GM19438 (cell line): ENCODE measurements around the gene STAM.

Source experiments
- ATAC-seq: cut with Tn5 transposase; IDR thresholded peaks from one replicate; pipeline ENCODE4 v1.9.1; 2021; ENCODE audit warnings: low read depth; ENCODE audit not compliant: unreplicated experiment

Gene STAM

DNA sequence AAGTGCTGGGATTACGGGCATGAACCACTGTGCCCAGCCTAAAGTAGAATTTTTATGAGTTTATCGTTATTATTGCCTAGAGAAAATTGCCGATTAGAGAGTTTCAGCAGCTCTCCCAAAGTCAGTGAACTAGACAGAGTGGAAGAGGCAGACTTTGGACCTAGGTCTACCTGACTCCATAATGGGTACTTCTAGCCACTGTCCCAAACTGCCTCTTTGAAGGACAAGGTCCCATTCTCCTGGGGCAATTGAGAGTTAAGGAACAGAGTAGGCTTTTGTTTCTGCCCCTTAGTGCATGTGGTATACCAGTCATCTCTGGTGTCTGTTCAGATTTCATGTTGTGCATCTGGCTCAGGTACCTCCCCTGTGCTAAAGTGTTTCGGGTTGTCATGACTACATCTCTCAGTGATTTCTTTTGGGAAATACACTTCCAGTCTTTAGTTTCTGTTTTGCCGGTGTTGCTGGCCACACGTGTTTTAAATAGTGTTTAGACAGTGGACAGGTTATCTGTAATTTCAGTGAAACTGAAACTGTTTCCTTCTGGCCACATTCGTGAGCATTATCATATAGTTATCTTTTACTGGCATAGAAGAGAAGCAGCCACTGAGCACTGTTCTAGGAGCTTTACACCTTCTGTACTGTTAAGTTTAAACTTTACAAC, 112.7 kb downstream of the STAM start:
- ATAC-seq, result peak; percentile 97

- no peak for ATAC-seq
These were observed 114.2 kb downstream of the STAM start for GRCh38 chr10:17758200-17758599.

- ATAC-seq, result no peak
These were observed 114.9 kb downstream of the STAM start for GRCh38 chr10:17758896-17759295.

DNA sequence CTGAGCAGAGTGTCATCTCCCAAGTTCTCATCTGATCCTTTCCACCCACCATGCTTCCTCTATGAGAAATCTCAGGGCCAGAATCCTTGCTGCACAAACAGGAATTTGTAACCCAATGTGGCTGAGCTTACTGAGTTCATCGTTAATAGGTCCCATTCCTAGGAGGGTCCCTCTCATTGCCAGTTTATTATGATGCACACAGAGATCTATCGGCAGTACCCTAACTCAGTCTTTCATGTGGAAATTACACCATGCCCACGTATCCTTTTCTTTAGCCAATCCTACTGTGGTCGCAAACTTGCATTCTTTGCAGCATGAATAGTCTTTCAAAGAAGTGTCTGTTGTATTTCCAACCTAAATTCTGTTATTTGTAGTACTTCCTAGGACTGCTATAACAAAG, 120.2 kb downstream of the STAM start:
- no peak for ATAC-seq

DNA sequence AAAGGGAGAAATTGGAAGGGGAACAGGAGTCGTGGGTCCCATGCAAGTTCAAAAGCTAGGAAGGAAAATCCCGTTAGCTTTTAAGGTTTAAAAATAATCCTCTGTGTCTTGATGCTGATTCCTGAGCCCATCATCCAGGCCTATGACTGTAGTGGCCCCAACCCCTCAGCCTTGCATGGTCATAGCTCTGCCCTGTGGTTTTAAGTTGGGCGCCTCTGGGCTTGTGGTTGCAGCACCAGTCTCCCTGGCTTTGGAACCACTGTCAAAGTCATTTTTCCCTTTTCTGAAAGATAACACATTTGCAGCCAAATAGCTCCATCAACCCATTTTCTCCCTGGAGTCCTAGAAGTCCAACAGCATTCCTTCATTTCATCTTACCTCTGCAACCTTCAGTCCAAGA, 121.7 kb downstream of the STAM start:
- no peak for ATAC-seq
